Adrenal gland (tissue), 5 donors: ENCODE results near the gene PHF3.

ENCODE experiments used
- POLR2A ChIP-seq, 2 donors: fragments of 450-650 bp; IDR thresholded peaks; one replicate each; pipeline ENCODE4 v1.6.1; 2017; ENCODE audit warnings: antibody characterized with exemption in 2 of 2, mild to moderate bottlenecking in 2 of 2, moderate library complexity in 1 of 2
- TF ChIP-seq, protein P1 (sequence below), 6 experiments: fragments of 450-650 bp in 4 of 6; fragments of 200-600 bp in 2 of 6; sonication (generic) in 1 of 6; IDR thresholded peaks; 1 replicate in 5 of 6; 2 replicates in 1 of 6; pipeline versions ENCODE4 v1.5.1 to v1.8.0; 2016 to 2021; ENCODE audit warnings: antibody characterized with exemption in 6 of 6, mild to moderate bottlenecking in 2 of 6, moderate library complexity in 1 of 6
- donor health status: DM: no; HTN: no; CAD: no.

DNA sequence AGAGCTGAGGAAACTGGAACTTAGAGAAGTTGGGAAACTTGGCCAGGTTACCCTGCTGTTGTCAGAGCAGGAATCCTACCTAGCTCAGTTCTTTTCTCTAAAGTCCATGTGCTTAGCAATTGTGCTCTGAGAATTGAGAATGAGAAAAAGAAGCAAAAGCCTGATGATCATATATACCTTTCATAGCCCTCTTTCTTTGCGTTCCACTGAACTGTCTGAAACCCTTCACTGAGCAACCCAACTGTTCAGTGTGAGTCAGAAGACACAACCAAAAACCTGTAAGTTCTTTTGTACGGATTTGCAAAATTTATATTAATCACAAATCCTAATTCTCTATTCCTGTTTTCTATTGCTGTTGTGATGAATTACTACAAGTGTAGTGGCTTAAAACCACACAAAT lies 80.6 kb downstream of the PHF3 start:
- TF ChIP-seq, protein P1, sequence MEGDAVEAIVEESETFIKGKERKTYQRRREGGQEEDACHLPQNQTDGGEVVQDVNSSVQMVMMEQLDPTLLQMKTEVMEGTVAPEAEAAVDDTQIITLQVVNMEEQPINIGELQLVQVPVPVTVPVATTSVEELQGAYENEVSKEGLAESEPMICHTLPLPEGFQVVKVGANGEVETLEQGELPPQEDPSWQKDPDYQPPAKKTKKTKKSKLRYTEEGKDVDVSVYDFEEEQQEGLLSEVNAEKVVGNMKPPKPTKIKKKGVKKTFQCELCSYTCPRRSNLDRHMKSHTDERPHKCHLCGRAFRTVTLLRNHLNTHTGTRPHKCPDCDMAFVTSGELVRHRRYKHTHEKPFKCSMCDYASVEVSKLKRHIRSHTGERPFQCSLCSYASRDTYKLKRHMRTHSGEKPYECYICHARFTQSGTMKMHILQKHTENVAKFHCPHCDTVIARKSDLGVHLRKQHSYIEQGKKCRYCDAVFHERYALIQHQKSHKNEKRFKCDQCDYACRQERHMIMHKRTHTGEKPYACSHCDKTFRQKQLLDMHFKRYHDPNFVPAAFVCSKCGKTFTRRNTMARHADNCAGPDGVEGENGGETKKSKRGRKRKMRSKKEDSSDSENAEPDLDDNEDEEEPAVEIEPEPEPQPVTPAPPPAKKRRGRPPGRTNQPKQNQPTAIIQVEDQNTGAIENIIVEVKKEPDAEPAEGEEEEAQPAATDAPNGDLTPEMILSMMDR (IDR thresholded peaks at IDR 0.05) = no peak
- no peak for TF ChIP-seq POLR2A (IDR thresholded peaks at IDR 0.05)
